ENCODE measurements around the gene PTGER3.
"Not testable (repeated sequence)": the region's sequence is repeated elsewhere in the genome, so short reads cannot be mapped to it uniquely, and the experiment has no call there.

PTGER3 gene

DNA sequence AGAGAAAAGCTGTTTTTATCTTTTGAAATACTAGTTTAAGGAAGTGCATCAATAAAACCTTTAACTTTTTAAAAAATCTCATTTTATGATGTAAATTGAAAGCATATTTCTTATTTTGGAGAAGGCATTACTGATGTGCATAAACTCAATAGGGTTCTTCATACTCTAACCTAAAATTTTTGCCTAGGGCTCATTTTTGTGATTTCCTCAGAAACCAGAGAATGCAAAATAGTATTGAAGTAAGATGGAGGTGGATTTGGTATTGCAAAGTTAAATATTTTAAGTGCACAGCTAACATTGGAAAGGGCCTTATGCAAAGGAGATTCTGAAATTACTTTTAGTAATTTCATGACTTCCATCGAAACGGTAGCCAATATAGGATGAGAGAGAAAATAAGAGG, 101.9 kb downstream of the PTGER3 start:
- no peak for DNase-seq

DNA sequence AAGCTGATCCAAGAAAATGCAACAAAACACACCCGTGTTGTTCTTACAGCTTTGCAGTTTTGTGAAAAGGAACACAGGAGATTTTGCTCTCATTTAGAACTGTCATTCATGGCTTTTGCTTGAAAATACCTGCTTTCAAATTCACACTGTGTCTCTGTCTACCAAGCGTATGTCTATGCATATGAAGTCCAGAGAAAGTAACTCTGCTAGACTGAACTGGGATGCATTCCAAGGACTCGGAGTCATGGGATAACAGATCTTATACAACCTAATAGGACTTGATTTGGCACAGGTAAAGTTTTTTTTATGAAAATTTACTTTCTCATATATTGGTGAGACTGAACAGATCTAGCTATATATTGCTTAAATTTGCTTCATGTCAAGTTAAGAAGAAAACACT, 102.4 kb downstream of the PTGER3 start:
- DNase-seq, result no peak

DNA sequence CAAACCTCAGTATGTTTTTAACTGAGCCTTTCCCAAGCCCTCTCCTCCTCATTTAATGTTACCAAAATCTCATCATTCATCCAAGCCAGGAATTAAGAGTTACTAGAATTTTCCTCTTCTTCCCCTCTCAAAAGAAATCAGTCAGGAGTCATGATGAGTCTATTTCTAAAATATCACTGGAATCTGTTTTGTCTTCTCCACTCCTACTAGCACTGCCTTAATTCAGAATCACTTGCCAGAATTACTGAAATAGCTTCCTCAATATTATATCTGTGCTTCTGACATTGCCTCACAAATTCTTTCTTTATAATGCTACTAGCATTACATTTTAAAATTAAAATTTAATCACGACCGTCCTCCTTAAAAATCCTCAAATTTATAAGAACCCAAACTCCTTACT, 106.1 kb downstream of the PTGER3 start:
- no peak for DNase-seq

DNA sequence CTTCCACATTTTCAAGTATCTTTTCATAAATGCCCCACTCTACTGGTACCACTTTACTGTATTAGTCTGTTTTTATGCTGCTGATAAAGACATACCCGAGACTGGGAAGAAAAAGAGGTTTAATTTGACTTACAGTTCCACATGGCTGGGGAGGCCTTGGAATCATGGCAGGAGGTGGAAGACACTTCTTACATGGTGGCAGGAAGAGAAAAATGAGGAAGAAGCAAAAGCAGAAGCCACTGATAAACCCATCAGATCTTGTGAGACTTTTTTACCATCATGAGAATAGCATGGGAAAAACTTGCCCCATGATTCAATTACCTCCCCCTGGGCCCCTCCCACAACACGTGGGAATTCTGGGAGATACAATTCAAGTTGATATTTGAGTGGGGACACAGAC, 107.2 kb downstream of the PTGER3 start:
- not testable (repeated sequence) for DNase-seq

DNA sequence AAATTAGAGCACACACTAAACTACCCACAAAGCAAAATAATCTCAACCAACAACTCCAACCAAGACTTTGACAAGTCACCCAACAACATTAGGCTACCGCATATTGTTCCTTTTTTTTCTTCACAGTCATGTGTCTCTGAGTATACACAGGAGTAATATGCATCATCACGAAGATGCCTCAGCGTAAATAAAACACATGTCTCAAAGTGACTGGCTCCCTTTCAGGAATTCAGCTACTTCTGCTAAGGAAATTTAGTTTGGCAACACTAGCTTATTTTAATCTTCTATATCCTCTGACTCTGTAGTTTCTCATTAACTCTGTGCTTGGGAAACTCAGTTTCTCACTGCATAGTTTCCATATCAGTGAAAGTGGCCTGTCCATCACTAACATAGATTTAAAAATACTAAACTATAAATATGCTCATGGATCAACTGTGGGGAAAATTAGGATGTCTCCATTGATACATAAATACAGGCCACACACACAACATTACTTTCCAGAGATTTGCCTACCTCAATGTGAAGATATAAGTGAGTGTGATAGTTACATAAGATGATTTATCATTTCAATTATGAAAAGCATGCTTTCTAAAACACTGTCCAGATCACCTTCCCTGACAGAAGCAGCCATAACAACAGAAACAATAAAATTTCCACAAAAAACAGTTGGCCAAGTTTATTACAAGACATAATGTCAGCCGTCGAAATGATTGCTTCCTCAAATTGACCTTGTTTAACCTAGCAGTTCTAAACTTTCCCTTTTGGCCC, 113.2 kb downstream of the PTGER3 start:
- no peak for DNase-seq

DNA sequence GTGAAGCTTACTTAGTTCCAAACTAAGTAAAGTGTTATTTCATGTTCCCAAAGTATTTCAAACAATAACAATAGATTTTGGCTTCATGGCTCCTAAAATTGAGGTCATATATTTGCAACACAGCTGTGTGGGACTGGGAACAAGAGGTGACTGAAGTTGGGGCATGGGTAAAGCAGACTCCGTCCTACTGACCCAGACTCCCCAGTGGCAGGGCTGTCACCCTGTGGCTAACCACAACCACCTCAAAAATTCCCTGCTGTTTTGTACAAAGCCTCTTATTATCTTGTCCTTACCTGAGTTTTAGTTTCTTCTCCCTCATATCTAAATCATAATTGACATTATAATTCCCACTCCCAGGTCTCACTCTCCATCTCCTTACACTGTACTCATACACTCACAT, 117.6 kb downstream of the PTGER3 start:
- no peak for DNase-seq

DNA sequence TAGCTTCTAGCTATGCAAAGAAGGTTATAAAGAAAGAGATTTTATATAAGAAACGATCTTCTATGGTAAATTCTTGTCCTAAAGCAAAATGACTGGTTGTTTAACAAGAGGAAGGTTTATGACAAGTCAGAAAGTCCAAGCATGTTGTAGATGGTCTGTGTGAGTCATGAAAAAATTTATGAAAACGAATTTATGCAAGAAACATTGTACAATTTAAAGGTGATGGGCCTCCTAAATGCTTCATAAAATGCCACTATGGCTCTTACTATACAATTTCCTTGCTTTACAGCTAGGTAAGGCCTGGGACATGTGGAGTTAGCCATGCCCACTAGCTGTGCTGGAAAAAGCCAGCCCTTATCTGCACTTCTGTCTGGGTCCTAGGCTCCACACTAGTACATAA, 125.4 kb downstream of the PTGER3 start:
- no peak for DNase-seq

Measured in eye (tissue), 1 donor.